Duodenal mucosa (tissue), 2 donors: Measurements from ENCODE around the gene ATAD3C.
"Not testable (repeated sequence)": the region's sequence is repeated elsewhere in the genome, so short reads cannot be mapped to it uniquely, and the experiment has no call there.

ENCODE experiments used
- H3K27ac ChIP-seq: one replicate; pipeline ENCODE4 v1.7.0; 2013; ENCODE audit warnings: low read depth, low read length
- H3K27me3 ChIP-seq, 2 donors: one replicate each; pipeline ENCODE4 v1.7.0; 2013; ENCODE audit warnings: low read length in 2 of 2, control low read depth in 1 of 2; ENCODE audit not compliant: insufficient read depth in 2 of 2, control insufficient read depth in 1 of 2
- H3K36me3 ChIP-seq, 2 donors: one replicate each; pipeline ENCODE4 v1.7.0; 2013; ENCODE audit warnings: low read length in 2 of 2, control low read depth in 1 of 2; ENCODE audit not compliant: insufficient read depth in 2 of 2, control insufficient read depth in 1 of 2
- H3K4me1 ChIP-seq, 2 donors: one replicate each; pipeline ENCODE4 v1.7.0; 2013; ENCODE audit warnings: low read length in 2 of 2, control low read depth in 1 of 2; ENCODE audit not compliant: insufficient read depth in 2 of 2, control insufficient read depth in 1 of 2
- H3K4me3 ChIP-seq, 2 donors: one replicate each; pipeline ENCODE4 v1.7.0; 2013; ENCODE audit warnings: low read length in 2 of 2, low read depth in 1 of 2
- H3K9ac ChIP-seq, 2 donors: one replicate each; pipeline ENCODE4 v1.7.0; 2013; ENCODE audit warnings: low read length in 2 of 2, low read depth in 1 of 2
- H3K9me3 ChIP-seq, 2 donors: one replicate each; pipeline ENCODE4 v1.7.0; 2013; ENCODE audit warnings: low read length in 2 of 2, control low read depth in 1 of 2; ENCODE audit not compliant: control insufficient read depth in 1 of 2

ATAD3C gene

GRCh38 chr1:1460540-1461130, 11.1 kb downstream of the ATAD3C start:
- Histone ChIP-seq H3K4me3 (no peak overlapping the region), H3K4me1 (no peaks in the 10 kb centered on the region), H3K9ac (no peak overlapping the region), H3K27ac (no peak overlapping the region), H3K27me3 (no peaks in the 10 kb centered on the region), H3K36me3 (no peaks in the 10 kb centered on the region), H3K9me3 (no peaks in the 10 kb centered on the region)

- no peak overlapping the region for H3K27ac ChIP-seq
- H3K4me3 ChIP-seq, result no peak overlapping the region
- H3K9me3 ChIP-seq, result no peaks in the 10 kb centered on the region
- H3K4me1 ChIP-seq, result no peaks in the 10 kb centered on the region
- no peaks in the 10 kb centered on the region for H3K36me3 ChIP-seq
- no peak overlapping the region for H3K9ac ChIP-seq
- no peaks in the 10 kb centered on the region for H3K27me3 ChIP-seq
Measured at GRCh38 chr1:1461721-1462317, 12.3 kb downstream of the ATAD3C start.

GRCh38 chr1:1462318-1462966, 13.0 kb downstream of the ATAD3C start:
- no peak overlapping the region for H3K9ac ChIP-seq
- no peaks in the 10 kb centered on the region for H3K4me1 ChIP-seq
- H3K27me3 ChIP-seq, result no peaks in the 10 kb centered on the region
- no peaks in the 10 kb centered on the region for H3K36me3 ChIP-seq
- H3K4me3 ChIP-seq, result peak overlapping the region in 1 of 2 donors; percentile 45
- no peak overlapping the region for H3K27ac ChIP-seq
- H3K9me3 ChIP-seq, result no peaks in the 10 kb centered on the region

GRCh38 chr1:1463312-1463711, 13.8 kb downstream of the ATAD3C start:
- H3K9ac ChIP-seq, result no peak overlapping the region
- no peak overlapping the region for H3K4me3 ChIP-seq
- no peaks in the 10 kb centered on the region for H3K36me3 ChIP-seq
- no peaks in the 10 kb centered on the region for H3K27me3 ChIP-seq
- H3K4me1 ChIP-seq, result no peaks in the 10 kb centered on the region
- H3K9me3 ChIP-seq, result no peaks in the 10 kb centered on the region
- H3K27ac ChIP-seq, result no peak overlapping the region

- H3K4me3 ChIP-seq, H3K9me3 ChIP-seq, H3K27ac ChIP-seq, H3K27me3 ChIP-seq, H3K36me3 ChIP-seq, H3K9ac ChIP-seq: not testable (repeated sequence)
- peaks cover 7 to 16% of the 10 kb centered on the region in 2 donors for H3K4me1 ChIP-seq
Measured at GRCh38 chr1:1468196-1468985, 18.9 kb downstream of the ATAD3C start.

GRCh38 chr1:1470626-1471388, 21.3 kb downstream of the ATAD3C start:
- Histone ChIP-seq H3K9me3 (no peaks in the 10 kb centered on the region), H3K27ac (peak overlapping the region; percentile 62), H3K36me3 (no peaks in the 10 kb centered on the region), H3K27me3 (no peaks in the 10 kb centered on the region), H3K4me3 (peak overlapping the region; percentile 86 to 87), H3K9ac (peak overlapping the region; percentile 77 to 78), H3K4me1 (peaks cover 7 to 22% of the 10 kb centered on the region in 2 donors)

GRCh38 chr1:1471389-1472052, 22.0 kb downstream of the ATAD3C start, which contains the start of gene ATAD3B:
Gene ATAD3B (plus strand): TSS chr1:1471765. CDS start chr1:1471885, 120 bp downstream.
- Histone ChIP-seq H3K27ac (peak within 1 kb of the TSS; percentile 62), H3K36me3 (no peaks in the 10 kb centered on the region), H3K4me3 (peak within 1 kb of the TSS; percentile 86 to 87), H3K9me3 (no peaks in the 10 kb centered on the region), H3K27me3 (no peaks in the 10 kb centered on the region), H3K4me1 (peaks cover 7 to 22% of the 10 kb centered on the region in 2 donors), H3K9ac (peak within 1 kb of the TSS; percentile 77 to 78)

- Histone ChIP-seq H3K4me3 (peak overlapping the region; percentile 75 to 76), H3K9ac (peak overlapping the region; percentile 43 to 54), H3K4me1 (peaks cover 7 to 22% of the 10 kb centered on the region in 2 donors)
- H3K36me3 ChIP-seq, H3K27ac ChIP-seq, H3K27me3 ChIP-seq, H3K9me3 ChIP-seq: not testable (repeated sequence)
Measured at GRCh38 chr1:1472053-1472876, 22.8 kb downstream of the ATAD3C start.

- not testable (repeated sequence) for H3K4me3 ChIP-seq, H3K9ac ChIP-seq, H3K27ac ChIP-seq, H3K27me3 ChIP-seq, H3K9me3 ChIP-seq
- Histone ChIP-seq H3K36me3 (peaks cover 7 to 29% of the 10 kb centered on the region in 2 donors), H3K4me1 (peaks cover 1 to 15% of the 10 kb centered on the region in 2 donors)
Measured at GRCh38 chr1:1476011-1476410, 26.5 kb downstream of the ATAD3C start.
